ENCODE measurements around the gene FLOT1.

The FLOT1 gene

GRCh38 chr6:30742316-30743098, at the start of gene FLOT1:
Gene FLOT1 (minus strand): TSS chr6:30742687. CDS start chr6:30742189, 498 bp downstream.
- peak; percentile 89 for DNase-seq (ENCODE audit: low read depth)

DNA sequence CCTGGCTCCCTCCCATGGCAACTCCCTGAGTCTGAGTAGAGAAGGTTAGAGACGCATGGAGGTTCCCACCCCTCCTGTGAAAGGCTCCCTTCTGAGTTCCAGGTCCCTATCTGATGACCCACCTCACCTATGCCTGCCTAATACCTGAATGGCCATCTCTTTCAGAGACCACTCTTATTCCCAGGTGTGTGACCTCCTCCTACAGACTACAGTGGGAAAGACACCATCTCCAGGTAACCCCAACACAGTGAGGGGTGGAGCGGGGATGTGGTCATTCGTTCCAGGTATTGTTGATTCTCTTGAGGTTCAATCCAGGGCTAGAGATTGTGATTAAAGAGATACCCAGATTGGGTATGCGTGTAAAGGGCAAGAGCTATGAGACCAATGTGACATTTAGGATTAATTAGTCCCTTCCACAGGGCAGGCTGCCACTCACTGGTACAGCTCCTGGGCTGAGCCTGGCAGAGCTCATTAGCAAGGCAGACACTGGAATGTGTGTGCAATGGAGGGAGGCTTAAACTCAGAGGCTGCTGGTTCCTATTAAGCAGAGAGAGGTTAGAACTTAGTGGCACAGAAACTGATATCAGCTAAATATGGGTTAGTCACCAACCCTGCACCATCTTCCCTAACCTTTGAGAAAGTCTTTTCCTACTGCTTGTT, 48.4 kb upstream of the FLOT1 start:
- DNase-seq (ENCODE audit: low read depth), result no peak

GRCh38 chr6:30789606-30790005, 47.1 kb upstream of the FLOT1 start:
- no peak for DNase-seq (ENCODE audit: low read depth)

DNA sequence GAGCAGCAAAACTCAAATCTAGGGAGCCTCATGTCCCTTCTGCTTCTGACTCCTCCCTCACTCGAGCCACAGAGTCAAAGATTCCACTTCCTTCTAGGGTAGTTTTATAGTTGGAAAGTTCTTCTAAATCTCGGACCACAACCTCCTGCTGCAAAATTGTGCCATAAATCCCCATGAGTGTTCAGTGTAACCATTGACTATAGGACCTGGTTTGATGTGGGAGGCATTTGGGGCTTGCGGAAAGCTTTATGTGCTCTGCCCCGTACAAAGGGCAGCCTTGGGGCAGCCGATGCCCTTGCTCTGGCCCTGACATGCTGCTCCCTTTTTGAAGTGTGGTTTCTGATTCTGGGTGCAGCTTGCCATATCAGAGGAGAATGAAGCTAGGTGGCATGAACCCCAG, 45.5 kb upstream of the FLOT1 start:
- no peak for DNase-seq (ENCODE audit: low read depth)

GRCh38 chr6:30782425-30783014, 40.0 kb upstream of the FLOT1 start:
- DNase-seq (ENCODE audit: low read depth), result no peak

GRCh38 chr6:30781743-30782424, 39.4 kb upstream of the FLOT1 start:
- peak; percentile 29 for DNase-seq (ENCODE audit: low read depth)

DNA sequence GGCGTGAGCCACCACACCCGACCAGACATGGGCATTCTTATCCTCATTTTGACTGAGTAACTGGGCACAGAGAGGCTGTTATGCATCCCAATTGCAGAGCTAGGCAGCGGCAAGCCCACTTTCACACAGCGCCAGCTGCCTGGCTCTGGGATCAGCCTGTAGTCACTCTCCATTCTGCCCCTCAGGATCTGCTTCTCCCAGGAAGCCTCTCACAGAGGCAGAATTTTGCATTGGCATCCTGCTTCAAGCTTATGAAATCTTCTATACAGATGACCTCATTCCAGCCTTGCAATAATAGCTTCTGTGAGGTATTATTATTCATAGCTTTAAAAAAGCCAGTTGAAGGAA, 38.9 kb upstream of the FLOT1 start:
- no peak for DNase-seq (ENCODE audit: low read depth)

GRCh38 chr6:30780642-30780920, 38.1 kb upstream of the FLOT1 start:
- DNase-seq (ENCODE audit: low read depth), result no peak

DNA sequence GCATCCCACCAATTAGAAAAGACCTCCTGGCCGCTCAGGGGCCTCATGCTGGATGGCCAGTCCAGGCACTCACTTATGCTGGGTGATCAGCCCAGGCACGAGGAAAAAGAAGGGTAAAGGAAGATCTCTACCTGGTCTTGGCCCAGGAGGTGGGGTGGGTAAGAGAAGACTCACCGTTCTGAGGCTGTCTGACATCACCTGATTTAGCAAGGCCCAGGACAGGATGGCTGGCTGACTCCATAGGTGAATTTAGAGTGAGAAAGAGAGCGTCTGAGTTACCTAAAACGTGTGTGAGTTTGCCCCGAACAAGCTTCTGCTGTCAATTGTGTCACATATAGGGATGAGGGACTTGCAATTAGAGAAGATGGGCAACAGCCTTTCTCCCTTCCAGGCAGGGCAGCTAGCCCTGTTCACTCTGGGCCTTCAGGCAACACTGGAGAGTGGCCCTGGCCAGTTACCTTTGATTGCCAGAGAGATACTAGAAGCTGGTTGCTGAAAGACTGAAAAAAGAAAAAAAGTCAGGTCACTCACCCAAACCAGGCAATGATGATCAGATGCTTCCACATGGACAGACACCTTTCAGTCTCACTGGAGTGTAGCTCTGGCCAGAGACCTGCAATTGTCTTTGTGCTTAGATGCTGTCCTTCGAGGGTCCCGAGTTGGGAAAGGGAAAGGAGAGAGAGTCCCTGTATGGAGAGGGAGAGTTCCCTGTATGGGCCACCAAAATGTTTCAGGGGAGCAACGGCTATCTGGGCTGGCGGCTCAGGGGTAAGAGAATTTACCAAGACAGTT, 37.6 kb upstream of the FLOT1 start:
- no peak for DNase-seq (ENCODE audit: low read depth)

DNA sequence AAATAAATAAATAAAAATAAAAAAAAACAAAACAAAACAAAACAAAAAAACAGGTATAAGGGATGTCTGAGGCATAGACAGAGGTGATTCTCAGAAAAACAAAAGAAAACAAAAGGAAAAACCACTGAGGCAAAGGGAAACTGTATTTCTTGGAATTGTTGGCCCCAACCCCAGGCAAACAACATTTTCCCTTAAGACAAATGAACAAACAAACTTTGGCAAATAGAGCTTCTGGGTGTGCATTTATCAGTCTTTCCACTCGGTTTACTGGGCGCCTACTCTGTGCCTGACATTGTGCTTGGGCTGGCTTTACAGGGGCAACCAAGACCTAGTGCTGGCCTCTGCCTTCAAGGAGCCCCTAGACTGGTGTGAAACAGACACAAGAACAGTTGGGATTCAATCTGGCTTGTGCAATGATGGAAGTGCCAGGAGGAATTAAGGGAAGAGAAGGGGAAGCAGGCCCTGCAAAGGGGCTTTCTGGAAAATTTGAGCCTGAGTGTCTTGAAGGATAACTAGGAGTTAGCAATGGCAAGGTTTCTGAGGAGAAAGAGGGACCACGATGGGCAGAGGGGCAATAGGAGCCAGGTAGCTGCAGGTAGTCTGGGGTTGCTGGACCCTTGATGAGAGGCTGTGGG, 35.6 kb upstream of the FLOT1 start:
- DNase-seq (ENCODE audit: low read depth), result no peak

DNA sequence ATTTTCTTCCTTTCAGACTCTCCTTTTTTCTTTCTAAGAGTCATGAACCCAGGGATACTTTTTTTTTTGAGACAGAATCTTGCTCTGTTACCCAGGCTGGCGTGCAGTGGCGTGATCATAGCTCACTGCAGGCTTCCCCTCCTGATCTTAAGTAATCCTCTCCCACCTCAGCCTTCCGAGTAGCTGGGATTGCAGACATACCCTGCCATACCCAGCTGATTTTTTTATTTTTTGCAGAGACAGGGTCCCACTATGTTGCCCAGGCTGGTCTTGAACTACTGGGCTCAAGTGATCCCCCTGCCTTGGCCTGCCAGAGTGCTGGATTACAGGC, 34.6 kb upstream of the FLOT1 start:
- DNase-seq (ENCODE audit: low read depth), result no peak

DNA sequence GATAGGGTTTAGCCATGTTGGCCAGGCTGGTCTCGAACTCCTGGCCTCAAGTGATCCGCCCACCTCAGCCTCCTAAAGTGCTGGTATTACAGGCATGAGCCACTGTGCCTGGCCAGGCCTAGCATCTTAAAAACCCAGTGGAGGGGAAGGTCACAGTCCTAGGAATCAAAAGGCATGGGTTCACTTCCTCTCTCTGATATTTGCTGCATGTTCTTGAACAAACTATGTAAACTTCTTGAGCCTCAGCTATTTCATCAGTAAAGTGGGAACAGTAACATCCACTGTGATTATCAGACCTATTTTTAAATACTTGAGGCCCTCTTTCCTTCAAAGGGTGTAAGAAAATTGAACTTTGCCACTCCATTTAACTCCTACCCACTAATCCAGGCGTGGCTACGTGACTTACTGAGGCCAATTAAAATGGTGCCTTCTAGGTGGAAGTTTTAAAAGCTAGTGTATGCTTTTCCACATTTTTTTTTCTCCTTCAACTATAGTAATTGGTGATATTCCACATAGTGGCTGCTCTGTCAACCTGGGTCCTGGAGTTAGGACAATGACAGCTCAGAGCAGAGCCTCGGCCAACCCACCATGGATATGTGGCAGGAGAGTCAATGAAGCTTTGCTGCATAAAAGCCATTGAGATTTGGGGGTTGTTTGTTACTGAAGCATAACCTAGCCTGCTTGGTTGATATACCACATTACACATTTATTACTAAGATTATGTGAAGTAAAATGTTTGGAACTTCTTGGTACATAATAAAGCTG, 34.1 kb upstream of the FLOT1 start:
- no peak for DNase-seq (ENCODE audit: low read depth)

DNA sequence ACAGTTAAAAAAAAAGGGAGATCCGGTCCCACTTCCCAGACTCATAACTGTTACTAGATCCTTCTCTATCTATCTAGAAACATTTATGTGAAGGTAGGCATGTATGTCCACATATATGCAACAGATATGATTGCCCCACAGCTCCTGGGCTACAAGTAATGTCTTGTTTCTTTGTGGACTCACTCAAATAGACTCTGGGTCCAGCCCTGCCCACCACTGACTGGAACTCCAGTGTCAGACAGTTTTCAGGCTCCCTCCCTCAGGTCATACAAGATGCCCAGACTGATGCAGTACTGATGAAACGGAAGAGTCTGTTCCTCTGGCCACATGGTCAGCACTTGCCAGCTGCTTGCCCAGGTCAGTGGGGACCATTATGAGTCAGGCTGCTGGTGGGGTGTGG, 32.6 kb upstream of the FLOT1 start:
- DNase-seq (ENCODE audit: low read depth), result no peak

- DNase-seq (ENCODE audit: low read depth), result no peak
Measured at GRCh38 chr6:30774701-30775100, 32.2 kb upstream of the FLOT1 start.

DNA sequence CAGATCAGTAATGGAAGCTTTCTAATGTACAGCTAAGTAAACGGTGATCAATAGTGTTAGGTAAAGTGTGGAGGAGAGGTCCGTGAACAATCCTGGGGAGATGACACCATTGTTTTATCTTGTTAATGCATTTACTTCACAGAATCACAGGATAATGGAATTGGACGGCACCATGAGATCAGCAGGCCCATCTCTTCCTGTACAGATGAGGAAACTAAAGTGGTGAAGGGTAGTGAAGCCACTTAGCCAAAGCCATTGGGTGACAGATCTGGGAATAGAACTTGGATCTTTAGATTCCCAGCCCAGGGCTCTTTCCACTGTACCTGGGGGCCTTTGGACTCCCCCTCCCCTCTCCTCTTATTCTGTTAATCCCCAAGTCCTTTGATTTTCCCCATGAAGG, 28.1 kb upstream of the FLOT1 start:
- DNase-seq (ENCODE audit: low read depth), result no peak

- no peak for DNase-seq (ENCODE audit: low read depth)
Measured at GRCh38 chr6:30769853-30770524, 27.5 kb upstream of the FLOT1 start.

DNA sequence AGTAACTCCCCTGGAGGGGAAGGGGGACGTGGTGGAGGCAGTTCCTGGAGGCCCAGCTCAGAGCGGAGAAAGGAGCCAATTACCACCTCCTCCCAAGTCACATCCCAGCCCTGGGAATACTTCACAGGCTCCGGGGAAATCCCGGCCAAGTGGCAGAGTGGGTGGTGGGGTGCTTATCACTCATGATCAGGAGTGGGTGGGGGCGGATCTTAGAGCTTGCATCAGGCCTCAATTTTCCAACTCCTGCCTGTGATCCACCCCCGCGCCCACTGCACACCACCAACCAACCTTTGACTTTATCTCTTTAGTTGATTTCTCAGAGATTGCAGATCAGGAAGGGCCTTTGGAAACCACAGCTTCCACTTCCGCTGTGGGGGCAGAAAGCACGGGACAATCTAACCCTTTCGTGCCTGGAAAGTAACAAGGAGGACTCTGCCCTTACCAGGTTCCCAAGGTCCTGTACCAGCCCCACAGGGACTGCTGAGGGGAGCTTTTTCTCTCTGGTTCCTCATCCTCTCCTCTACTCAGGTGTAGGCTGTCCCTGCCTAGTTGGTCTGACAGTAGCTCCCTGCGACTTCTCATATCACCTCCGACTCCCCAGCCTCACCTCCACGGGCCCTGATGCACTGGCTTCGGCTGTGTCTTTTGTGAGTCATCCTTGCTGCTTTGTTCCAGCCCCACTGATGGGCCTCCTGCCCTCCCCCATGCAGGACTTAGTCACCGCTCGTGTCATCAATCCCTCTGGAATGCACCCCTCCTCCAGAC, 26.8 kb upstream of the FLOT1 start:
- DNase-seq (ENCODE audit: low read depth), result peak; percentile 71

- DNase-seq (ENCODE audit: low read depth), result no peak
Measured at GRCh38 chr6:30768634-30769087, 26.2 kb upstream of the FLOT1 start.

GRCh38 chr6:30767944-30768301, 25.4 kb upstream of the FLOT1 start:
- DNase-seq (ENCODE audit: low read depth), result no peak

Data from CMK (cell line).